ENCODE results near the gene ASB1.

DNA sequence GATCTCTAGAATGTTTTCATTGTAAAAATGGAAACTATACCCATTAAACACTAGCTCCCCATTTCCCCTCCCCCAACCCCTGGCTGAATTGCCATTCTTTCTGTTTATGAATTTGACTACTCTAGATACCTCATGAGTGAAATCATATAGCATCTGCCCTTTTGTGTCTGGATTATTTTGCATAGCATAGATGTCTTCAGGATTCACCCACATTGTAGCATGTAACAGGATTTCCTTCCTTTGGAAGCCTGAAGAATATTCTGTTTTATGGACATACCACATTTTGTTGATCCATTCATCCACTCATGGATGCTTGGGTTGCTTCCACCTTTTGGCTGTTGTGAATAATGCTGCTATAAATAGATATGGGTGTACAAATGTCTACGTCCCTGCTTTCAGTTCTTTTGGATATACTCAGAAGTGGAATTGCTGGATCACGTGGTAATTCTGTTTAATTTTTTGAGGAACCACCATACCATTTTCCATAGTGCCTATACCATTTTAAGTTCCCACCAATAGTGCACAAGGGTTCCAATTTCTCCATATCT, 7.7 kb upstream of the ASB1 start:
- TF ChIP-seq, protein P1, sequence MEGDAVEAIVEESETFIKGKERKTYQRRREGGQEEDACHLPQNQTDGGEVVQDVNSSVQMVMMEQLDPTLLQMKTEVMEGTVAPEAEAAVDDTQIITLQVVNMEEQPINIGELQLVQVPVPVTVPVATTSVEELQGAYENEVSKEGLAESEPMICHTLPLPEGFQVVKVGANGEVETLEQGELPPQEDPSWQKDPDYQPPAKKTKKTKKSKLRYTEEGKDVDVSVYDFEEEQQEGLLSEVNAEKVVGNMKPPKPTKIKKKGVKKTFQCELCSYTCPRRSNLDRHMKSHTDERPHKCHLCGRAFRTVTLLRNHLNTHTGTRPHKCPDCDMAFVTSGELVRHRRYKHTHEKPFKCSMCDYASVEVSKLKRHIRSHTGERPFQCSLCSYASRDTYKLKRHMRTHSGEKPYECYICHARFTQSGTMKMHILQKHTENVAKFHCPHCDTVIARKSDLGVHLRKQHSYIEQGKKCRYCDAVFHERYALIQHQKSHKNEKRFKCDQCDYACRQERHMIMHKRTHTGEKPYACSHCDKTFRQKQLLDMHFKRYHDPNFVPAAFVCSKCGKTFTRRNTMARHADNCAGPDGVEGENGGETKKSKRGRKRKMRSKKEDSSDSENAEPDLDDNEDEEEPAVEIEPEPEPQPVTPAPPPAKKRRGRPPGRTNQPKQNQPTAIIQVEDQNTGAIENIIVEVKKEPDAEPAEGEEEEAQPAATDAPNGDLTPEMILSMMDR (IDR thresholded peaks at IDR 0.05) = no peak
- no peak for TF ChIP-seq ZFX (IDR thresholded peaks at IDR 0.05; ENCODE audit: borderline replicate concordance)
